ENCODE data around the gene CGNL1.

GRCh38 chr15:57549935-57550334 is 173.6 kb downstream of the CGNL1 start:
- TF ChIP-seq, protein P1, sequence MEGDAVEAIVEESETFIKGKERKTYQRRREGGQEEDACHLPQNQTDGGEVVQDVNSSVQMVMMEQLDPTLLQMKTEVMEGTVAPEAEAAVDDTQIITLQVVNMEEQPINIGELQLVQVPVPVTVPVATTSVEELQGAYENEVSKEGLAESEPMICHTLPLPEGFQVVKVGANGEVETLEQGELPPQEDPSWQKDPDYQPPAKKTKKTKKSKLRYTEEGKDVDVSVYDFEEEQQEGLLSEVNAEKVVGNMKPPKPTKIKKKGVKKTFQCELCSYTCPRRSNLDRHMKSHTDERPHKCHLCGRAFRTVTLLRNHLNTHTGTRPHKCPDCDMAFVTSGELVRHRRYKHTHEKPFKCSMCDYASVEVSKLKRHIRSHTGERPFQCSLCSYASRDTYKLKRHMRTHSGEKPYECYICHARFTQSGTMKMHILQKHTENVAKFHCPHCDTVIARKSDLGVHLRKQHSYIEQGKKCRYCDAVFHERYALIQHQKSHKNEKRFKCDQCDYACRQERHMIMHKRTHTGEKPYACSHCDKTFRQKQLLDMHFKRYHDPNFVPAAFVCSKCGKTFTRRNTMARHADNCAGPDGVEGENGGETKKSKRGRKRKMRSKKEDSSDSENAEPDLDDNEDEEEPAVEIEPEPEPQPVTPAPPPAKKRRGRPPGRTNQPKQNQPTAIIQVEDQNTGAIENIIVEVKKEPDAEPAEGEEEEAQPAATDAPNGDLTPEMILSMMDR (IDR thresholded peaks at IDR 0.05), result no peak
- TF ChIP-seq POLR2A (IDR thresholded peaks at IDR 0.05; ENCODE audit: low read depth) (no peak), POLR2AphosphoS5 (IDR thresholded peaks at IDR 0.05) (no peak)

Data from esophagus muscularis mucosa (tissue), 3 donors.